Heart right ventricle (tissue), 16 donors: ENCODE results near the gene SVOP. TPM values are rescaled to one million over a fixed set of nuclear protein-coding genes. Genes with fewer than 3 reads are reported as not detected.
A peak's percentile ranks its signal among the peaks of the same experiment; 100 is the strongest.
"Not testable (repeated sequence)": the region's sequence is repeated elsewhere in the genome, so short reads cannot be mapped to it uniquely, and the experiment has no call there.

Experiments
- ATAC-seq, 8 donors: fragments of 200-7000 bp; cut with Tn5 transposase; one replicate each; pipeline ENCODE4 v1.9.1; 2020; ENCODE audit warnings: mild to moderate bottlenecking in 8 of 8, moderate library complexity in 8 of 8, moderate number of reproducible peaks in 1 of 8
- DNase-seq, 2 donors: peaks; one replicate each; pipeline ENCODE4 v3.0.0-alpha.2; 2020
- H3K27ac ChIP-seq, 10 donors: fragments of 200-600 bp; sonication (generic) in 2 of 10; one replicate each; pipeline versions ENCODE4 v1.5.0 to v1.8.0; 2020 to 2022; ENCODE audit warnings: mild to moderate bottlenecking in 3 of 10
- H3K27me3 ChIP-seq, 7 donors: fragments of 200-600 bp; one replicate each; pipeline ENCODE4 v1.8.0; 2021 to 2022; ENCODE audit warnings: mild to moderate bottlenecking in 2 of 7
- H3K36me3 ChIP-seq, 9 donors: fragments of 200-600 bp; sonication (generic) in 1 of 9; one replicate each; pipeline versions ENCODE4 v1.5.0 to v1.8.0; 2020 to 2022; ENCODE audit warnings: mild to moderate bottlenecking in 2 of 9
- H3K4me1 ChIP-seq, 9 donors: fragments of 200-600 bp; sonication (generic) in 1 of 9; one replicate each; pipeline versions ENCODE4 v1.5.0 to v1.8.0; 2020 to 2022; ENCODE audit warnings: mild to moderate bottlenecking in 4 of 9
- H3K4me3 ChIP-seq, 10 donors: fragments of 200-600 bp; sonication (generic) in 2 of 10; one replicate each; pipeline versions ENCODE4 v1.5.0 to v1.8.0; 2020 to 2022; ENCODE audit warnings: mild to moderate bottlenecking in 7 of 10, moderate library complexity in 2 of 10
- H3K9me3 ChIP-seq, 11 donors: fragments of 200-600 bp in 10 of 11; sonication (generic) in 2 of 11; one replicate each; pipeline versions ENCODE4 v1.5.0 to v1.8.0; 2013 to 2022; ENCODE audit warnings: mild to moderate bottlenecking in 2 of 11, control low read depth in 1 of 11, moderate library complexity in 1 of 11
- WGBS, 2 donors: extraction: QIAGEN DNeasy Blood & Tissue Kit; methylation state at CpG; one replicate each; pipeline ENCODE4 v1.1.7; 2013; ENCODE audit warnings: inconsistent platforms in 1 of 2; 5-methylcytosine and 5-hydroxymethylcytosine counted together
- intact Hi-C, 10 donors: fragments of 100-400 bp; cut with DNase I; formaldehyde crosslinking; loops; one replicate each; pipeline versions ENCODE4 v1.11.1 to v1.14.2; 2022
- polyA plus RNA-seq, 2 donors: library from polyadenylated mRNA; stranded (reverse); fragments of 200-250 nt; gene quantifications; one replicate each; pipeline ENCODE4 v1.2.3, GENCODE V29; 2013
- total RNA-seq, 10 donors: library from RNA; stranded (reverse); fragmentation: NEBNext Ultra II Directional in 3 of 10; extraction: Animal tissue kit (Norgen Biotek cat#: 25700) in 3 of 10; gene quantifications; one replicate each; pipeline versions ENCODE4 v1.2.1 to v1.2.4, GENCODE V29; 2021 to 2023
- TF ChIP-seq, protein P1 (sequence below), 9 donors: fragments of 200-600 bp; sonication (generic) in 2 of 9; IDR thresholded peaks; one replicate each; pipeline versions ENCODE4 v1.5.0 to v1.8.0; 2021 to 2022; ENCODE audit warnings: antibody characterized with exemption in 9 of 9, mild to moderate bottlenecking in 5 of 9, moderate library complexity in 1 of 9
- donor health status: Arrhythmogenic right ventricular cardiomyopathy.
- donor health status: ischemic (EF 13 %, LVEDD 7.1; RV severe dilation, severe dysfunction).
- donor health status: healthy with polysubstance abuse.
- donor health status: DM: no; HTN: yes; CAD: no.
- donor health status: DM: no; HTN: no; CAD: no.
- donor health status: ischemic (EF 25% LVEDD 6.9; RV normal size, moderate dysfunction).
- donor health status: ischemic (EF 25% LVEDD 5.7; RV mildly dilated, moderate dysfunction).
- donor health status: healthy.
- donor health status: DM: yes; HTN: yes; CAD: no.
- donor health status: Ischemic cardiomyopathy.
- donor health status: ischemic (EF 35%, LVEDD 5.7; RV mildly dilated, moderate dysfunction).
- donor health status: nonischemic (EF 11% LVEDD 7.7; RV severe dilation, severe dysfunction).
- donor health status: DM: yes; HTN: yes; CAD: no.
- donor health status: PGD.
- donor health status: ischemic (EF 29% LVEDD 5.4; RV normal size, mild dysfunction).
- donor health status: nonischemic (EF 23%, LVEDD 6.1; RV moderate dilation, normal function).

Gene SVOP
- total and polyA plus RNA-seq, 12 donors: 0.17 to 2.8 (median 2.0) TPM

DNA sequence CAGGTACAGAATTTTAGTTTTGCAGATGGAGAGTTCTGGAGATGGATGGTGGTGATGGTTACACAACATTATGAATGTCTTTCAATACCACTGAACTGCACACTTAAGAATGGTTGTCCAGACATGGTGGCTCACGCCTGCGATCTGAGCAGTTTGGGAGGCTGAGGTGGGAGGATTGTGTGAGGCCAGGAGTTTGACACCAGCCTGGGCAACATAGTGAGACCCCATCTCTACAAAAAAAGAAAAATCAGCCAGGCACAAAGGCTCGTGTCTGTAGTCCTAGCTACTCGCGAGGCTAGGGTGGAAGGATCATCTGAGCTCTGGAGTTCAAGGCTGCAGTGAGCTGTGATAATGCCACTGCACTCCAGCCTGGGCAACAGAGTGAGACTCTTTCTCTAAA is 23.4 kb upstream of the SVOP start:
- DNase-seq (no peak), ATAC-seq (no peak)
- intact Hi-C loops: no loop called here
- TF ChIP-seq, protein P1, sequence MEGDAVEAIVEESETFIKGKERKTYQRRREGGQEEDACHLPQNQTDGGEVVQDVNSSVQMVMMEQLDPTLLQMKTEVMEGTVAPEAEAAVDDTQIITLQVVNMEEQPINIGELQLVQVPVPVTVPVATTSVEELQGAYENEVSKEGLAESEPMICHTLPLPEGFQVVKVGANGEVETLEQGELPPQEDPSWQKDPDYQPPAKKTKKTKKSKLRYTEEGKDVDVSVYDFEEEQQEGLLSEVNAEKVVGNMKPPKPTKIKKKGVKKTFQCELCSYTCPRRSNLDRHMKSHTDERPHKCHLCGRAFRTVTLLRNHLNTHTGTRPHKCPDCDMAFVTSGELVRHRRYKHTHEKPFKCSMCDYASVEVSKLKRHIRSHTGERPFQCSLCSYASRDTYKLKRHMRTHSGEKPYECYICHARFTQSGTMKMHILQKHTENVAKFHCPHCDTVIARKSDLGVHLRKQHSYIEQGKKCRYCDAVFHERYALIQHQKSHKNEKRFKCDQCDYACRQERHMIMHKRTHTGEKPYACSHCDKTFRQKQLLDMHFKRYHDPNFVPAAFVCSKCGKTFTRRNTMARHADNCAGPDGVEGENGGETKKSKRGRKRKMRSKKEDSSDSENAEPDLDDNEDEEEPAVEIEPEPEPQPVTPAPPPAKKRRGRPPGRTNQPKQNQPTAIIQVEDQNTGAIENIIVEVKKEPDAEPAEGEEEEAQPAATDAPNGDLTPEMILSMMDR (IDR thresholded peaks at IDR 0.05): no peak
- Histone ChIP-seq H3K36me3 (no peaks in the 10 kb centered on the region), H3K27ac (no peak overlapping the region), H3K27me3 (peaks cover 0 to 26% (median 7%) of the 10 kb centered on the region in 7 donors), H3K9me3 (peaks cover 0 to 12% (median 0%) of the 10 kb centered on the region in 11 donors), H3K4me3 (no peak overlapping the region), H3K4me1 (no peaks in the 10 kb centered on the region)
- 79 to 84% methylated on average over 5 of the region's 5 CpGs for WGBS, 2 donors

DNA sequence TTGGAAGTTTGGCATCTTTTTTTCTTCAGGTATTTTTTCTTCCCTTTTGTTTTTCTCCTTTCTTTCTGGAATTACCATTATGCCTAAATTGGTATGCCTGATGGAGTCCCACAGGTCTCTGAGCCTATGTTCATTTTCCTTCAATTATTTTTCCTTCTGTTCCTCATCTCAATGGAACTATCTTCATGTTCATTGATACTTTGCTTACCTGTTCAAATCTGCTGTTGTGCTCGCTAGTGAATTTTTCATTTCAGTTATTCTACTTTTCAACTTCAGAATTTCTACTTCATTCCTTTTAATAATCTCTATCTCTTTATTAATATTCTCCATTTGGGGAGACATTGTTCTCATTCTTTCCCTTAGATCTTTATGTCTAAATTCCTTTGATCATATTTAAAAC is 16.1 kb upstream of the SVOP start:
- Histone ChIP-seq H3K9me3 (peaks cover 0 to 40% (median 7%) of the 10 kb centered on the region in 11 donors), H3K27me3 (peaks cover 0 to 7% (median 0%) of the 10 kb centered on the region in 7 donors), H3K27ac (no peak overlapping the region), H3K36me3 (no peaks in the 10 kb centered on the region), H3K4me1 (no peaks in the 10 kb centered on the region), H3K4me3 (no peak overlapping the region)
- intact Hi-C loops: no loop called here
- ATAC-seq (no peak), DNase-seq (no peak)
- TF ChIP-seq, protein P1 (IDR thresholded peaks at IDR 0.05): no peak
- WGBS, 2 donors: 0 to 61% methylated on average over 1 of the region's 1 CpG

- H3K27ac ChIP-seq: no peak overlapping the region
- ATAC-seq (no peak), DNase-seq (no peak)
- no peaks in the 10 kb centered on the region for H3K36me3 ChIP-seq
- no peaks in the 10 kb centered on the region for H3K4me1 ChIP-seq
- intact Hi-C loops: no loop called here
- peaks cover 0 to 4% (median 0%) of the 10 kb centered on the region in 7 donors for H3K27me3 ChIP-seq
- 53 to 54% methylated on average over 7 of the region's 7 CpGs for WGBS, 2 donors
- TF ChIP-seq, protein P1 (IDR thresholded peaks at IDR 0.05): no peak
- peaks cover 0 to 28% (median 7%) of the 10 kb centered on the region in 11 donors for H3K9me3 ChIP-seq
- H3K4me3 ChIP-seq: no peak overlapping the region
Observed at GRCh38 chr12:109033239-109034196, 12.7 kb upstream of the SVOP start.

DNA sequence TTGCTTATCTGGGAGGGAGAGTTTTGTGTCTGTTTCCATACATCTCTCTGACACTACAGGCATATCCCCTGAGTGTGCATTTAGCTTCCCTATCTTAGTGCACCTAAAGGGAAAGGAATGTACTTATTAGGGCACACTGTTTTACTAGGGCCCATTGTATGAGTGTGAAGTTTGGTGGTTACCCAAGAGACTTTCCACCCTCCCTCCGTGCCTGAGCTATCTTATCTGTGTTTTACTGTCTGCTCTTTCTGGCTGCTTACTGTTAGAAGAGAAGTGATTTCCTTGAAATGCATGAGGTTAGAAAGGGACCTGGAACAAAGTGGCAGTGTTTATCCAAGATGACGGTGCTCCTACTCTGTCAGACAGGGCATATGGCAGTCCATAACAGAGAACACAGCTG is 8.5 kb upstream of the SVOP start:
- no peaks in the 10 kb centered on the region for H3K36me3 ChIP-seq
- H3K9me3 ChIP-seq: peaks cover 0 to 3% (median 0%) of the 10 kb centered on the region in 11 donors
- no peaks in the 10 kb centered on the region for H3K4me1 ChIP-seq
- WGBS, 2 donors: 6 to 19% methylated on average over 2 of the region's 2 CpGs
- no peak overlapping the region for H3K4me3 ChIP-seq
- H3K27me3 ChIP-seq: peaks cover 0 to 4% (median 0%) of the 10 kb centered on the region in 7 donors
- ATAC-seq: peak in 1 of 8 donors; percentile 55
- intact Hi-C loops: loop anchor here in 1 of 10 donors (1.0 kb wide), 1 partner anchor 17 kb away; no protein-coding TSS in a partner anchor
- DNase-seq: no peak
- H3K27ac ChIP-seq: peak overlapping the region in 1 of 10 donors; percentile 30
- TF ChIP-seq, protein P1 (IDR thresholded peaks at IDR 0.05): no peak

DNA sequence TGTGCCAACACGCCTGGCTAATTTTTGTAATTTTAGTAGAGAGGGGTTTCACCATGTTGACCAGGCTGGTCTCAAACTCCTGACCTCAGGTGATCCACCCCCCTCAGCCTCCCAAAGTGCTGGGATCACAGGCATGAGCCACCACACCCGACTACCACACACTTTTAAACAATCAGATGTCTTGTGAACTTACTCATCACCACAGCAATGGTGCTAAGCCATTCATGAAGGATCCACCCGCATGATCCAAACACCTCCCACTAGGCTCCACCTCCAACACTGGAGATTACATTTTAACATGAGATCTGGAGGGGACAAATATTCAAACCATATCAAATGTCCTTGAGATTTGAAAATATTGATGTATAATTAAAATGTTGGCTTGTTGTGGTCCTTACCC is 7.8 kb upstream of the SVOP start:
- not testable (repeated sequence) for H3K36me3 ChIP-seq, H3K4me1 ChIP-seq, H3K27ac ChIP-seq, H3K9me3 ChIP-seq, H3K27me3 ChIP-seq, DNase-seq, H3K4me3 ChIP-seq, ATAC-seq
- intact Hi-C loops: loop anchor here in 1 of 10 donors (1.0 kb wide), 1 partner anchor 16 kb away; no protein-coding TSS in a partner anchor
- 51% methylated on average over 3 of the region's 3 CpGs for WGBS, 2 donors
